GM21786 (cell line): ENCODE measurements around the gene RIN3.

Experiments used
- ATAC-seq: cut with Tn5 transposase; IDR thresholded peaks from one replicate; pipeline ENCODE4 v1.9.1; 2021; ENCODE audit not compliant: unreplicated experiment

Gene RIN3

GRCh38 chr14:92575061-92575747 is 61.6 kb downstream of the RIN3 start:
- no peak for ATAC-seq

- no peak for ATAC-seq
Observed at GRCh38 chr14:92575748-92576303, 62.2 kb downstream of the RIN3 start.

GRCh38 chr14:92577321-92577742 is 63.8 kb downstream of the RIN3 start:
- ATAC-seq, result peak; percentile 79

- ATAC-seq, result no peak
Observed at GRCh38 chr14:92578511-92578910, 64.9 kb downstream of the RIN3 start.

GRCh38 chr14:92579244-92579936 is 65.8 kb downstream of the RIN3 start:
- ATAC-seq, result no peak

GRCh38 chr14:92581206-92581605 is 67.6 kb downstream of the RIN3 start:
- ATAC-seq, result no peak

GRCh38 chr14:92581966-92582566 is 68.5 kb downstream of the RIN3 start:
- ATAC-seq, result no peak

- ATAC-seq, result peak; percentile 56
Observed at GRCh38 chr14:92582706-92583452, 69.3 kb downstream of the RIN3 start.

- no peak for ATAC-seq
Observed at GRCh38 chr14:92584220-92584619, 70.6 kb downstream of the RIN3 start.

GRCh38 chr14:92584816-92585215 is 71.2 kb downstream of the RIN3 start:
- no peak for ATAC-seq

GRCh38 chr14:92585981-92586937 is 72.7 kb downstream of the RIN3 start:
- no peak for ATAC-seq

- no peak for ATAC-seq
Observed at GRCh38 chr14:92586963-92587699, 73.5 kb downstream of the RIN3 start.

GRCh38 chr14:92587700-92588085 is 74.1 kb downstream of the RIN3 start:
- no peak for ATAC-seq

- ATAC-seq, result no peak
Observed at GRCh38 chr14:92589213-92589852, 75.8 kb downstream of the RIN3 start.

GRCh38 chr14:92590176-92590575 is 76.6 kb downstream of the RIN3 start:
- no peak for ATAC-seq

- no peak for ATAC-seq
Observed at GRCh38 chr14:92590941-92591340, 77.4 kb downstream of the RIN3 start.

GRCh38 chr14:92591346-92591745 is 77.8 kb downstream of the RIN3 start:
- no peak for ATAC-seq

- ATAC-seq, result no peak
Observed at GRCh38 chr14:92595267-92595666, 81.7 kb downstream of the RIN3 start.

- no peak for ATAC-seq
Observed at GRCh38 chr14:92596331-92596907, 82.8 kb downstream of the RIN3 start.
